Stimulated activated naive B cell treated with anti-CD40 and anti-IgM and Interleukin-4, amounts not matched to agents 10 μg/mL and 1 μg/mL and 100 μg/mL, for 72 hours (primary cell): ENCODE results near the gene MYH7.

Experiments used
- ATAC-seq, 2 donors: fragments of 150-1000 bp; cut with Tn5 transposase; replicated peaks; 2 replicates each; pipeline ENCODE4 v1.10.0; 2021; ENCODE audit warnings: moderate library complexity in 1 of 2
- DNase-seq: peaks from one replicate; pipeline ENCODE4 v3.0.0; 2021
- H3K27ac Mint-ChIP-seq: one replicate; pipeline ENCODE4 v1.8.0; 2022; ENCODE audit warnings: mild to moderate bottlenecking, mixed read lengths
- H3K27me3 Mint-ChIP-seq, 2 donors: one replicate each; pipeline ENCODE4 v1.8.0; 2022; ENCODE audit warnings: mixed read lengths in 2 of 2
- H3K36me3 Mint-ChIP-seq, 2 donors: one replicate each; pipeline ENCODE4 v1.8.0; 2022; ENCODE audit warnings: mixed read lengths in 2 of 2, mild to moderate bottlenecking in 1 of 2
- H3K4me1 Mint-ChIP-seq, 2 donors: one replicate each; pipeline ENCODE4 v1.8.0; 2022; ENCODE audit warnings: mixed read lengths in 2 of 2, mild to moderate bottlenecking in 1 of 2
- H3K4me3 Mint-ChIP-seq, 2 donors: one replicate each; pipeline ENCODE4 v1.8.0; 2022; ENCODE audit warnings: mild to moderate bottlenecking in 2 of 2, mixed read lengths in 2 of 2, moderate library complexity in 1 of 2
- H3K9me3 Mint-ChIP-seq, 2 donors: one replicate each; pipeline ENCODE4 v1.8.0; 2022; ENCODE audit warnings: mixed read lengths in 2 of 2, mild to moderate bottlenecking in 1 of 2

MYH7 gene

DNA sequence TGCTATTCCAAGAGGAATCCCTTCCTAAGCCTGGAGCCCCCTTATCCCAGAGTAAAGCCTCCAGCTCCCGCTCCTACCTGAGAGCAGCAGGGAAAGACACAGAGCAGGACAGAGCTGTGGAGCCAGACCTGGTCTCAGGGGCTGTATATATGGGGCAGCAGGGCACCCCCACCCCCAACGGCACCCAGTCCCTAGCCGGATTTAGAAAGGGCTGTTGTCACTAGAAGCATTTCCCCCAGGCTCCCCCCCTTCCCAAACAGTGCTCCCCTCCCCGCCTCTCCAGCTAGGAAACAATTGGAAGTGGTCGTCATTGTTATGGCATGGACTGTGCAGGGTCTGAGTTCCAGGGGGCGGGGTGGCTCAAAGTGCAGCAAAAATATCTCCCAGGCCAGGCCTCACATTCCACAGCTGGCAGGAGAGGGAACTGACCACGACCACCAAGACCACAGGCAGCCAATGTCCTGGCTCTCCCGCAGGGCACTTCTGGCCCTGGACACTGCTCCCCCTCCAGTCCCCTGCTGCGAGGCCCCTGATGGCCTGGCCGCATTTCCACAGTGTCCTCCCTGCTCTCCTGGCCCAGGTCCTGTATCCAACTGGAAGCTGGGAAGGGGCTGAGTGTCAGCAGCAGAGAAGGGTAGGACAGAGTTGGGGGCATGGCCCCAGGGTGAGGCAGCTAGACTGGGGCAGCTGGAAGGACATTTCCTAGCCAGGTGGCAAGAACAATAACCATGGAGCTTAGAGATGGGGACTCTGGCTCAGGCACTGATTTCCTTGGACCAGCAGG, at the start of gene MYH7:
TSS of gene MYH7 (minus strand) at position 118 of the 784 bp plus-strand sequence. CDS start 1,928 bp downstream, outside the sequence.
- Mint-ChIP-seq H3K27me3 (peaks cover 36 to 41% of the 10 kb centered on the region in 2 donors), H3K36me3 (no peaks in the 10 kb centered on the region), H3K4me3 (no peak within 1 kb of the TSS), H3K9me3 (no peaks in the 10 kb centered on the region), H3K27ac (no peak within 1 kb of the TSS), H3K4me1 (no peaks in the 10 kb centered on the region)
- ATAC-seq (no peak), DNase-seq (no peak)

DNA sequence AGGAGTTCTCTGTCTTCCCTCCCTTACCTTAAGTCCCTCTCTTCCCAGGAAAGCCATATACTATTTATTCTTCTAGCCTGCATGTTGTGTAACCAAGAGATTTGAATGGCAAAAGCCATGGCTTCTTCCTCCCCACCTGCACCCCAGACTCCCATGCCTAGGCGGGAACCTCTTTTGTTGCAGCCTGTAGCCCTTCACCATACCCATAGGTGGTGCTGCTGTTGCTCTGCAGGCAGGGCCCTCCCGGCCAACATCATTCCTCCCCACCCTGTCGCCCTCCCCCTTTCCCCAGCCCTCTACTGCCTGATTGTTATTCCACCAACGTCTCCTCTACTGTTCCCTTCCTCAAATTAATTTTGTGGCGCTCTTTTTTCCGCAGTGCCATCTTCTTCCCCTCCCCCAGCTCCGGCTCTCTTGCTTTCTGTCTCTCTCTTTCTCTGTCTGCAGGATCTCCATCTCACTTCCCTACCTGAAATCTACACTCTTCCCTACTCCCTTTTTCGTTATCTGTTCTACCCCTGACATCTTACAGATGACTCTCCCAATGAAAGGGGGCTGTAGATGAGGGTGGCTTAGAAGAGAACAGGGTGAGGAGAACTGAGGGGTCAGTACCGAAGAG, 47.9 kb upstream of the MYH7 start:
- peaks cover 6 to 15% of the 10 kb centered on the region in 2 donors for H3K4me1 Mint-ChIP-seq
- DNase-seq (no peak), ATAC-seq (peak; percentile 49 to 62)
- H3K36me3 Mint-ChIP-seq, result peaks cover 35 to 52% of the 10 kb centered on the region in 2 donors
- H3K4me3 Mint-ChIP-seq, result no peak overlapping the region
- H3K27me3 Mint-ChIP-seq, result no peaks in the 10 kb centered on the region
- peak overlapping the region; percentile 11 for H3K27ac Mint-ChIP-seq
- H3K9me3 Mint-ChIP-seq, result no peaks in the 10 kb centered on the region

GRCh38 chr14:23482823-23483148, 47.3 kb upstream of the MYH7 start:
- Mint-ChIP-seq H3K36me3 (peaks cover 37 to 57% of the 10 kb centered on the region in 2 donors), H3K27me3 (no peaks in the 10 kb centered on the region), H3K27ac (no peak overlapping the region), H3K4me1 (peaks cover 6 to 17% of the 10 kb centered on the region in 2 donors), H3K4me3 (no peak overlapping the region), H3K9me3 (no peaks in the 10 kb centered on the region)
- ATAC-seq, result no peak
- DNase-seq, result no peak

- H3K9me3 Mint-ChIP-seq, result no peaks in the 10 kb centered on the region
- H3K27ac Mint-ChIP-seq, result peak overlapping the region; percentile 17
- no peak for DNase-seq
- peaks cover 39 to 57% of the 10 kb centered on the region in 2 donors for H3K36me3 Mint-ChIP-seq
- no peaks in the 10 kb centered on the region for H3K27me3 Mint-ChIP-seq
- H3K4me3 Mint-ChIP-seq, result no peak overlapping the region
- ATAC-seq, result no peak
- peaks cover 8 to 19% of the 10 kb centered on the region in 2 donors for H3K4me1 Mint-ChIP-seq
Observed at GRCh38 chr14:23481979-23482822, 46.7 kb upstream of the MYH7 start.

DNA sequence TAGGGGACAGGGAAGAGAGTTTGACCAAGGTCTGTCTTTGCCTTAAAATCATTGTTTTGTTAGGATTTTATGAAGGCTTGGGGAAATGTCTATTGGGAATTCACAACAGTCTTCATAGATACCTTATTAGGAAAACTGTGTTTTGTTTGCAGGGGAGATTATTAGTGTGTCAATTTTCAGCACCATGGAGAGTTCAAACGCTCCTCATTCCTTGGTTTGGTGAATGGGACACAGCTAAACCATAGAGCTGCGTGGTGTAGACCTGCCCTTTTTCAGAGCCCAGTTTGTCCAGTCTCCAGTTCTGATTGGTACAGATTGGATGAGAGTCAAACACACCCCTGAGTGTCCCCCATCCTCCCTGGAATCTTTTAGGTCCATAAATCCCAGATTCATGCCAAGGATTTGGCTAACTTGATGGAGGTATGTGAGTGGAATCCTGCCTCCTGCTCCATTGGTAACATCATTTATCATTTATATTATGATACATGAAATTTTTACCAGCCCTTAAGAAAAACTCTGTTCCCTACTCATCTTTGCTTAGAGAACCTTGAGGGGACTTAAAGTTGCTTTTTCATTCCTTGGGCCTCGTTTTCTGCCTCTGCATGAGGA, 46.0 kb upstream of the MYH7 start:
- no peaks in the 10 kb centered on the region for H3K27me3 Mint-ChIP-seq
- no peaks in the 10 kb centered on the region for H3K9me3 Mint-ChIP-seq
- DNase-seq, result no peak
- H3K36me3 Mint-ChIP-seq, result peaks cover 38 to 56% of the 10 kb centered on the region in 2 donors
- H3K4me3 Mint-ChIP-seq, result no peak overlapping the region
- H3K27ac Mint-ChIP-seq, result peak overlapping the region; percentile 17
- H3K4me1 Mint-ChIP-seq, result peaks cover 11 to 19% of the 10 kb centered on the region in 2 donors
- no peak for ATAC-seq

GRCh38 chr14:23478109-23478759, 42.8 kb upstream of the MYH7 start:
- Mint-ChIP-seq H3K27ac (no peak overlapping the region), H3K4me1 (peaks cover 11 to 19% of the 10 kb centered on the region in 2 donors), H3K27me3 (no peaks in the 10 kb centered on the region), H3K4me3 (no peak overlapping the region), H3K9me3 (no peaks in the 10 kb centered on the region), H3K36me3 (peaks cover 32 to 50% of the 10 kb centered on the region in 2 donors)
- DNase-seq, result peak; percentile 26
- ATAC-seq, result peak; percentile 67 to 68

DNA sequence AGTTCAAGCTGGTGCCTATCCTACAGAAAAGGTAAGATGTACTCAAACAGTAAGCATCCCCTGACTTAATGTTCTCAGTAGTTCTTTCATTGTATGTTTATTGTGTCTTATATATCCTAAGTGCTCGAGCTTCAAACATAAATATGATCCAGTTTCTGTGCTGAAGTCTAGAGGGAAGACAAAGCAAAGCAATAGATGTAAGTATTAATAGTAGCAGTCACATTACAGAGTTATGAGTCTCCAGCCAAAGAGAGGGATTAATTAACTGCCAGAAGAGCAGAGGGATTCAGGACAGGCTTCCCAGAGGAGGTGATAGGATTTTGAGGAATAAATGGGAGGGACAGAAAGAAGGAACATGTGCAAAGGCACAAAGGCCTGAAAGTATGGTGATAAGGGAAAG, 35.5 kb upstream of the MYH7 start:
- Mint-ChIP-seq H3K4me3 (peak overlapping the region in 1 of 2 donors; percentile 38), H3K27ac (no peak overlapping the region), H3K4me1 (peaks cover 5 to 7% of the 10 kb centered on the region in 2 donors), H3K27me3 (no peaks in the 10 kb centered on the region), H3K36me3 (peaks cover 14 to 20% of the 10 kb centered on the region in 2 donors), H3K9me3 (no peaks in the 10 kb centered on the region)
- ATAC-seq (no peak), DNase-seq (no peak)

DNA sequence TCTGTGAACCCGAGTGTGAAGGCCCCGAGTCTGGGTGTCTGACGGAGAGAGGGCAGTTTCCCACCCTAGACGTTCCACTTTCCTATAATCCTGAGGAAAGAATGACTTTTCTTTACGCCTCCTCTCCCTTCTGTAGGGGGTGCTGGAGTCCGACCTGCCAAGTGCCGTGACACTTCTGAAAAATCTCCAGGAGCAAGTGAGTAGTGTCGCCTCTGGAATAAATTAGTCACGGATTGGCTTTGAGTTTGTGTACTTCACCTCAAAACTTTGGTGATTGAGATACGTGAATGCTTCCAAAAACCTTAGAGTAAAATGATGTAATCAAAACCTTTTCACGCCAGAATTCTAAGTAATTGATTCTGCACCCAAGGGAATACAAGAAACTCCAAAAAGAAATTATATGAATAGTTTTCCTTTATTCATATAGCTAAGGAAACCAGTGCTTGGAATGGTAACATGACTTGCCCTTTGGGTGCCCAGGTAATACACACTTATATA, 34.5 kb upstream of the MYH7 start:
- DNase-seq (no peak), ATAC-seq (peak; percentile 12 to 16)
- Mint-ChIP-seq H3K9me3 (no peaks in the 10 kb centered on the region), H3K27me3 (no peaks in the 10 kb centered on the region), H3K36me3 (peaks cover 12 to 15% of the 10 kb centered on the region in 2 donors), H3K27ac (peak overlapping the region; percentile 42), H3K4me1 (peaks cover 5 to 7% of the 10 kb centered on the region in 2 donors), H3K4me3 (peak overlapping the region in 1 of 2 donors; percentile 44)

DNA sequence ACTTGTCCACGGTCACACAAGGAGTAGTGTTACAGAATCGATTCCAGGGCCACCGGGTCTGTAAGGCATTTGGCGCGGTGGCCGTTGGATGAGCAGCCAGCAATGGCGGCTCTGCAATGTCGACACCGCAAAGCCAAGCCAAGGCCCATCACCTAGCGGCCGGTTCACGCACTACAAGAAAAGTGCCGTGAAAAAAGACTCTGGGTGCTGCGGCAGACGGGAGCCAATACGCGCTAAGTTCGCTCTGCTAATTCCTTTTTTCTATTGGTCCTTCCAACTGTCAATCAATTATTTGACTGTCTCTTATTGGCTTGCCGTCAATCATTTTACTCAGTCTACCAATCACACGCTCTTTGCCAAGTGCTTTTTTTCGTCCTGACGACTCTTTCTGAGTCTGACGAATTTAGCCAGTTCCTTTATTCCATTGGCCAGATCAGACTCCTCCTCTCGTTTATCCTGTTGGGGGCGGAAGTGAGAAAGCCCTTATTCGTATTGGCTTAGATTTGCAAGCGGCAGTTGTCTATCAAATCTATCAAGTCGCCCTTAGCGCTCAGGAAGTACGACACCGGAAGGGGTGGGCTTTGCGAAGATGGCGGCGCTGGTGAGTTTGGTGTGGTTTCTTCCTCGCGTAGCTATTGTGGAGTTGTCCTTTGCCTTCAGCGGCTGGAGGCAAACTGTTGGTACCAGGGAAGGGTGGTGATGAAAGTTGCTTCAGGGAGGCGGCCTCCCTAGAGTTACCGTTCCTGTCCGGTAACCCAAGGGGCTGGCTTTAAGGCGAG, 33.9 kb upstream of the MYH7 start, which contains the start of gene NGDN:
TSS of gene NGDN (plus strand) at position 577 of the 779 bp plus-strand sequence. CDS start at position 590, 13 bp downstream.
- Mint-ChIP-seq H3K4me3 (peak within 1 kb of the TSS in 1 of 2 donors; percentile 44), H3K27me3 (no peaks in the 10 kb centered on the region), H3K4me1 (peaks cover 5 to 7% of the 10 kb centered on the region in 2 donors), H3K36me3 (peaks cover 10% of the 10 kb centered on the region in 2 donors), H3K27ac (peak within 1 kb of the TSS; percentile 42), H3K9me3 (no peaks in the 10 kb centered on the region)
- ATAC-seq, result peak; percentile 92 to 95
- DNase-seq, result peak; percentile 93

DNA sequence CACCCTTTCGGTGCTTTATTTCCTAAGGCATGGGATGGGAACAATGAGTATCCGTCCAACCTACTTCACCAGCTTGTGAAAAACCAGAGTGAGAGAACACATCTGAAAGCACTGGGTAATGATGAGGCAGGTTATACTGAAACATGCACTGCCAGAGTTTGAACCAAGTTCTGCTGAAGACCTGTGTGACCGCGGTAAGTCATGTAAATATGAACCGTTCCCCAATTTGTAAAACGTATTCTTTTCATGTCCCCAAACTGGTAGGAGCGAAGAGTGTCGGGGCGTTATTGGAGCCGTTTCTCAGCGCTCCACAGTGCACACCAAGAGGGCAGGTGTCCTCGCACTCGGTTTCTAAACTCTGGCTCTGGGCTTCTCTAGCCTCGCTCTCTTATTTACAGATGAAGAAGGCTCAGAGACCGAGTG, 33.3 kb upstream of the MYH7 start:
- no peak overlapping the region for H3K27ac Mint-ChIP-seq
- peak; percentile 2 to 5 for ATAC-seq
- H3K9me3 Mint-ChIP-seq, result no peaks in the 10 kb centered on the region
- H3K36me3 Mint-ChIP-seq, result peaks cover 8 to 10% of the 10 kb centered on the region in 2 donors
- peaks cover 5 to 7% of the 10 kb centered on the region in 2 donors for H3K4me1 Mint-ChIP-seq
- no peaks in the 10 kb centered on the region for H3K27me3 Mint-ChIP-seq
- DNase-seq, result no peak
- no peak overlapping the region for H3K4me3 Mint-ChIP-seq

- no peaks in the 10 kb centered on the region for H3K36me3 Mint-ChIP-seq
- DNase-seq, result no peak
- ATAC-seq, result no peak
- no peaks in the 10 kb centered on the region for H3K4me1 Mint-ChIP-seq
- no peaks in the 10 kb centered on the region for H3K27me3 Mint-ChIP-seq
- no peaks in the 10 kb centered on the region for H3K9me3 Mint-ChIP-seq
- no peak overlapping the region for H3K4me3 Mint-ChIP-seq
- H3K27ac Mint-ChIP-seq, result no peak overlapping the region
Observed at GRCh38 chr14:23465261-23465660, 29.8 kb upstream of the MYH7 start.

DNA sequence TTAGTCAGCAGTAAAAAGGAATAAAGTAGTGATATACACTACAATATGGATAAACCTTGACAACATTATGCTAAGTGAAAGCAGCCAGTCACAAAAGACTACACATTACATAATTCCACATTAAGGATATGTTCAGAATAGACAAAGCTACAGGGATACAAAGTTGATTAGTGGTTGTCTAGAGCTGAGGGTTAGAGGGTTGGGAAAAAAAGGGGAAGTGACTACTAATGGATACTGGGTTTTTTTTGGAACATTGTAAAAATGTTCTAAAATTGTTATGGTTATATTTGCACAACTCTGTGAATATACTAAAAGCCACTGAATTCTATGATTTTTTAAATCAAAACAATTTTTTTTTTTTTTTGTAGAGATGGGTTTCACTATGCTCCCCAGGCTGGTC, 29.2 kb upstream of the MYH7 start:
- H3K36me3 Mint-ChIP-seq, result no peaks in the 10 kb centered on the region
- no peaks in the 10 kb centered on the region for H3K9me3 Mint-ChIP-seq
- peaks cover 3 to 6% of the 10 kb centered on the region in 2 donors for H3K27me3 Mint-ChIP-seq
- no peak overlapping the region for H3K27ac Mint-ChIP-seq
- H3K4me3 Mint-ChIP-seq, result no peak overlapping the region
- ATAC-seq (no peak), DNase-seq (no peak)
- no peaks in the 10 kb centered on the region for H3K4me1 Mint-ChIP-seq

GRCh38 chr14:23460960-23461359, 25.5 kb upstream of the MYH7 start:
- DNase-seq (no peak), ATAC-seq (no peak)
- Mint-ChIP-seq H3K27me3 (peaks cover 14 to 16% of the 10 kb centered on the region in 2 donors), H3K9me3 (no peaks in the 10 kb centered on the region), H3K4me3 (no peak overlapping the region), H3K27ac (no peak overlapping the region), H3K36me3 (no peaks in the 10 kb centered on the region), H3K4me1 (no peaks in the 10 kb centered on the region)
